Measurements from ENCODE around the gene TRO. TPM values are rescaled to one million over a fixed set of nuclear protein-coding genes. Genes with fewer than 3 reads are reported as not detected.

Gene TRO
- polyA plus RNA-seq, 3 donors = not detected

- Mint-ChIP-seq H3K36me3 (no peaks in the 10 kb centered on the region), H3K27me3 (ENCODE audit: low read depth in 3 of 3) (peaks cover 1 to 7% (median 2%) of the 10 kb centered on the region in 3 donors), H3K4me1 (no peaks in the 10 kb centered on the region), H3K4me3 (no peak overlapping the region), H3K27ac (no peak overlapping the region), H3K9me3 (peaks cover 0 to 3% (median 0%) of the 10 kb centered on the region in 7 donors)
- intact Hi-C loops (cut with micrococcal nuclease) = no loop called here
- H3K4me3 ChIP-seq (replicated peaks in 1 of 3; ENCODE audit: low read depth in 2 of 3, low read length in 3 of 3) = no peak overlapping the region
- H2AFZ ChIP-seq (ENCODE audit: insufficient read depth, low read depth, low read length, poor library complexity, severe bottlenecking) = no peak overlapping the region
- no peak overlapping the region for H3K4me2 ChIP-seq (replicated peaks; ENCODE audit: extremely low read depth, low read length, poor library complexity, severe bottlenecking)
- no peaks in the 10 kb centered on the region for H3K9me3 ChIP-seq (replicated peaks in 1 of 2; ENCODE audit: control insufficient read depth in 1 of 2, insufficient read depth in 1 of 2, low read length in 2 of 2)
- H3K9ac ChIP-seq (ENCODE audit: insufficient read depth, low read length, poor library complexity, severe bottlenecking) = no peak overlapping the region
- H3K36me3 ChIP-seq (replicated peaks in 1 of 2; ENCODE audit: control insufficient read depth in 1 of 2, insufficient read depth in 2 of 2, low read length in 2 of 2) = no peaks in the 10 kb centered on the region
- H3K4me1 ChIP-seq (ENCODE audit: control insufficient read depth in 1 of 2, insufficient read depth in 2 of 2, low read length in 2 of 2) = no peaks in the 10 kb centered on the region
- DNase-seq = no peak
- H4K20me1 ChIP-seq (ENCODE audit: insufficient read depth, low read length) = no peaks in the 10 kb centered on the region
- H3K27ac ChIP-seq (ENCODE audit: low read depth in 1 of 2, low read length in 2 of 2) = no peak overlapping the region
- H3K79me2 ChIP-seq (ENCODE audit: insufficient read depth, low read length) = no peaks in the 10 kb centered on the region
- H3K27me3 ChIP-seq (ENCODE audit: control insufficient read depth in 2 of 2, insufficient read depth in 2 of 2, low read length in 2 of 2) = no peaks in the 10 kb centered on the region
- no peak for TF ChIP-seq CTCF (IDR thresholded peaks at IDR 0.05)
These were observed 24.2 kb downstream of the TRO start for GRCh38 chrX:54944816-54945215.

GRCh38 chrX:54945224-54945623 lies 24.6 kb downstream of the TRO start:
- WGBS (ENCODE audit: insufficient coverage) = no CpG with 5 or more reads among the region's 6 CpGs
- no peak overlapping the region for H3K27ac Mint-ChIP-seq

More at GRCh38 chrX:54945224-54945623, 24.6 kb downstream of the TRO start:
- Histone ChIP-seq H2AFZ (ENCODE audit: insufficient read depth, low read depth, low read length, poor library complexity, severe bottlenecking) (no peak overlapping the region), H3K27me3 (ENCODE audit: control insufficient read depth in 2 of 2, insufficient read depth in 2 of 2, low read length in 2 of 2) (no peaks in the 10 kb centered on the region), H3K4me1 (ENCODE audit: control insufficient read depth in 1 of 2, insufficient read depth in 2 of 2, low read length in 2 of 2) (no peaks in the 10 kb centered on the region), H3K9ac (ENCODE audit: insufficient read depth, low read length, poor library complexity, severe bottlenecking) (no peak overlapping the region), H3K4me2 (replicated peaks; ENCODE audit: extremely low read depth, low read length, poor library complexity, severe bottlenecking) (no peak overlapping the region), H3K79me2 (ENCODE audit: insufficient read depth, low read length) (no peaks in the 10 kb centered on the region), H3K27ac (ENCODE audit: low read depth in 1 of 2, low read length in 2 of 2) (no peak overlapping the region), H3K4me3 (replicated peaks in 1 of 3; ENCODE audit: low read depth in 2 of 3, low read length in 3 of 3) (no peak overlapping the region), H3K36me3 (replicated peaks in 1 of 2; ENCODE audit: control insufficient read depth in 1 of 2, insufficient read depth in 2 of 2, low read length in 2 of 2) (no peaks in the 10 kb centered on the region), H3K9me3 (replicated peaks in 1 of 2; ENCODE audit: control insufficient read depth in 1 of 2, insufficient read depth in 1 of 2, low read length in 2 of 2) (no peaks in the 10 kb centered on the region), H4K20me1 (ENCODE audit: insufficient read depth, low read length) (no peaks in the 10 kb centered on the region)
- DNase-seq = no peak
- intact Hi-C loops (cut with micrococcal nuclease) = no loop called here
- TF ChIP-seq CTCF (IDR thresholded peaks at IDR 0.05) = no peak
- Mint-ChIP-seq H3K4me3 (no peak overlapping the region), H3K36me3 (no peaks in the 10 kb centered on the region), H3K27me3 (ENCODE audit: low read depth in 3 of 3) (peaks cover 1 to 7% (median 2%) of the 10 kb centered on the region in 3 donors), H3K9me3 (peaks cover 0 to 3% (median 0%) of the 10 kb centered on the region in 7 donors), H3K4me1 (no peaks in the 10 kb centered on the region)
